HFFc6 (cell line): ENCODE results near the gene IL7R. TPM values are rescaled to one million over a fixed set of nuclear protein-coding genes. Genes with fewer than 3 reads are reported as not detected.
A peak's percentile ranks its signal among the peaks of the same experiment; 100 is the strongest.

Experiments
- DNase-seq: peaks from one replicate; pipeline ENCODE4 v3.0.0-alpha.2; 2018
- H3K27ac Mint-ChIP-seq: 2 replicates; pipeline ENCODE4 v1.8.0; 2020; ENCODE audit warnings: mild to moderate bottlenecking, mixed read lengths
- H3K27me3 Mint-ChIP-seq: 2 replicates; pipeline ENCODE4 v1.8.0; 2021; ENCODE audit warnings: mild to moderate bottlenecking, moderate library complexity, mixed read lengths; ENCODE audit not compliant: insufficient read depth
- H3K36me3 Mint-ChIP-seq: 2 replicates; pipeline ENCODE4 v1.8.0; 2021; ENCODE audit warnings: low read depth, mixed read lengths
- H3K4me1 Mint-ChIP-seq: 2 replicates; pipeline ENCODE4 v1.8.0; 2020; ENCODE audit warnings: low read depth, mixed read lengths
- H3K4me3 Mint-ChIP-seq: 2 replicates; pipeline ENCODE4 v1.8.0; 2020; ENCODE audit warnings: mild to moderate bottlenecking, moderate library complexity, mixed read lengths
- H3K9me3 Mint-ChIP-seq: 2 replicates; pipeline ENCODE4 v1.8.0; 2020; ENCODE audit warnings: mild to moderate bottlenecking, mixed read lengths
- total RNA-seq, 6 experiments: library from RNA; stranded (reverse); fragmentation: NEBNext Ultra II Directional; extraction: Animal tissue kit (Norgen Biotek cat#: 25700); gene quantifications; 2 replicates in 1 of 6; 3 replicates in 5 of 6; pipeline ENCODE4 v1.2.3, GENCODE V29; 2021
- TF ChIP-seq, protein P1 (sequence below): fragments of 200-600 bp; sonication (generic); IDR thresholded peaks from 2 replicates; pipeline ENCODE4 v1.5.0; 2021; ENCODE audit warnings: antibody characterized with exemption, mild to moderate bottlenecking

Gene IL7R
- total RNA-seq, 6 experiments from 2014 or later: 37.2 to 63.2 (median 45.2) TPM

GRCh38 chr5:35900972-35901695 is 44.4 kb downstream of the IL7R start:
- TF ChIP-seq, protein P1, sequence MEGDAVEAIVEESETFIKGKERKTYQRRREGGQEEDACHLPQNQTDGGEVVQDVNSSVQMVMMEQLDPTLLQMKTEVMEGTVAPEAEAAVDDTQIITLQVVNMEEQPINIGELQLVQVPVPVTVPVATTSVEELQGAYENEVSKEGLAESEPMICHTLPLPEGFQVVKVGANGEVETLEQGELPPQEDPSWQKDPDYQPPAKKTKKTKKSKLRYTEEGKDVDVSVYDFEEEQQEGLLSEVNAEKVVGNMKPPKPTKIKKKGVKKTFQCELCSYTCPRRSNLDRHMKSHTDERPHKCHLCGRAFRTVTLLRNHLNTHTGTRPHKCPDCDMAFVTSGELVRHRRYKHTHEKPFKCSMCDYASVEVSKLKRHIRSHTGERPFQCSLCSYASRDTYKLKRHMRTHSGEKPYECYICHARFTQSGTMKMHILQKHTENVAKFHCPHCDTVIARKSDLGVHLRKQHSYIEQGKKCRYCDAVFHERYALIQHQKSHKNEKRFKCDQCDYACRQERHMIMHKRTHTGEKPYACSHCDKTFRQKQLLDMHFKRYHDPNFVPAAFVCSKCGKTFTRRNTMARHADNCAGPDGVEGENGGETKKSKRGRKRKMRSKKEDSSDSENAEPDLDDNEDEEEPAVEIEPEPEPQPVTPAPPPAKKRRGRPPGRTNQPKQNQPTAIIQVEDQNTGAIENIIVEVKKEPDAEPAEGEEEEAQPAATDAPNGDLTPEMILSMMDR: no peak
- DNase-seq: no peak
- Mint-ChIP-seq H3K27me3 (no peaks in the 10 kb centered on the region), H3K36me3 (peaks cover 9% of the 10 kb centered on the region), H3K4me3 (no peak overlapping the region), H3K4me1 (peaks cover 26% of the 10 kb centered on the region), H3K27ac (no peak overlapping the region), H3K9me3 (0 out of 2 replicates have a peak, but pooled peaks cover 7% of the 10 kb centered on the region)

GRCh38 chr5:35902046-35902672 is 45.5 kb downstream of the IL7R start:
- no peaks in the 10 kb centered on the region for H3K27me3 Mint-ChIP-seq
- H3K27ac Mint-ChIP-seq: no peak overlapping the region
- peak; percentile 18 for DNase-seq
- H3K4me1 Mint-ChIP-seq: peaks cover 26% of the 10 kb centered on the region
- TF ChIP-seq, protein P1: no peak
- H3K36me3 Mint-ChIP-seq: peaks cover 9% of the 10 kb centered on the region
- 0 out of 2 replicates have a peak, but pooled peaks cover 7% of the 10 kb centered on the region for H3K9me3 Mint-ChIP-seq
- H3K4me3 Mint-ChIP-seq: no peak overlapping the region

DNA sequence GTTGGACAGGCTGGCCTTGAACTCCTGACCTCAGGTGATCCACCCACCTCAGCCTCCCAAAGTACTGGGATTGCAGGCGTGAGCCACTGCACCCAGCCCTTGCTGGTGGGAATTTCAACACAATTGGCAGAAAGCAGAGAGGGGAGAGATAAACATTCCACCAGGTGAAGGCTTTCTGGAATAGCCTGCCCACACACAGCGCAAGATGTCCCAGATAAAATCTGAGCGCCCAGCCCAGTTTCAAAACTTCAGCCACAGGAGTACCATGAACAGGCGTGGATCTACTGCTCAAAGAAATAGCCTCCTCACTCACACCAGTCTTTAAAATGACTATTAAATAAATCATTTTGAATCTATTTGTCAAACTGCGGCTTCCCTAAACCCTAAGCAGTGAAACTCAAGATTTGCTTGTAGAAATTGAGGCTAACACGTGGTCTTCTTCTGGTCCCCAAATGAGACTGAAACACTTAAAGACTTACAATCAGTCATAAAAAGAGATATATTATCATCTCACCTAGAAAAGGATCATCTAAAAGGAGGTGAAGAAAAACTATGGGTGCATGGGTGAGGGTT is 47.0 kb downstream of the IL7R start:
- Mint-ChIP-seq H3K4me3 (no peak overlapping the region), H3K27ac (no peak overlapping the region), H3K9me3 (0 out of 2 replicates have a peak, but pooled peaks cover 7% of the 10 kb centered on the region), H3K27me3 (no peaks in the 10 kb centered on the region), H3K36me3 (peaks cover 9% of the 10 kb centered on the region), H3K4me1 (peaks cover 28% of the 10 kb centered on the region)
- no peak for DNase-seq
- TF ChIP-seq, protein P1: no peak

GRCh38 chr5:35904443-35905132 is 47.9 kb downstream of the IL7R start:
- H3K27ac Mint-ChIP-seq: no peak overlapping the region
- 0 out of 2 replicates have a peak, but pooled peaks cover 7% of the 10 kb centered on the region for H3K9me3 Mint-ChIP-seq
- TF ChIP-seq, protein P1: no peak
- no peak for DNase-seq
- no peaks in the 10 kb centered on the region for H3K27me3 Mint-ChIP-seq
- peaks cover 24% of the 10 kb centered on the region for H3K4me1 Mint-ChIP-seq
- H3K4me3 Mint-ChIP-seq: no peak overlapping the region
- H3K36me3 Mint-ChIP-seq: peaks cover 9% of the 10 kb centered on the region

GRCh38 chr5:35908228-35908627 is 51.5 kb downstream of the IL7R start:
- DNase-seq: no peak
- Mint-ChIP-seq H3K27me3 (no peaks in the 10 kb centered on the region), H3K4me1 (peaks cover 10% of the 10 kb centered on the region), H3K9me3 (peaks cover 24% of the 10 kb centered on the region; the same call in 1 of the 2 replicates), H3K27ac (no peak overlapping the region), H3K36me3 (peaks cover 20% of the 10 kb centered on the region), H3K4me3 (no peak overlapping the region)
- TF ChIP-seq, protein P1: no peak
